WTC11 (cell line): ENCODE data around the gene HPN. TPM values are rescaled to one million over a fixed set of nuclear protein-coding genes. Genes with fewer than 3 reads are reported as not detected.

Experiments used
- ATAC-seq: fragments of 200-7000 bp; cut with Tn5 transposase; 2 replicates; pipeline ENCODE4 v1.10.0; 2021; ENCODE audit warnings: mild to moderate bottlenecking, moderate library complexity
- CTCF ChIA-PET: fragments of 300-600 bp; sonication (Branson Sonifier 250); formaldehyde crosslinking; loops from one replicate; lab custom pipeline; 2021; ENCODE audit warnings: antibody characterized with exemption; lab: Charles Lee
- POLR2A ChIA-PET: fragments of 350-600 bp; sonication (Branson Sonifier 250); formaldehyde crosslinking; loops from one replicate; lab custom pipeline; 2021; ENCODE audit warnings: antibody characterized with exemption; lab: Charles Lee
- DNase-seq: peaks from one replicate; pipeline ENCODE4 v3.0.0; 2021; ENCODE audit warnings: low spot score
- H3K27ac Mint-ChIP-seq: 2 replicates; pipeline ENCODE4 v1.8.0; 2021; ENCODE audit warnings: mixed read lengths
- H3K27me3 Mint-ChIP-seq: 2 replicates; pipeline ENCODE4 v1.8.0; 2021; ENCODE audit warnings: low read depth, mild to moderate bottlenecking, moderate library complexity, mixed read lengths
- H3K36me3 Mint-ChIP-seq: 2 replicates; pipeline ENCODE4 v1.8.0; 2021; ENCODE audit warnings: mixed read lengths
- H3K4me1 Mint-ChIP-seq: 2 replicates; pipeline ENCODE4 v1.8.0; 2022; ENCODE audit warnings: mixed read lengths
- H3K4me3 Mint-ChIP-seq: 2 replicates; pipeline ENCODE4 v1.8.0; 2021; ENCODE audit warnings: mild to moderate bottlenecking, moderate library complexity, mixed read lengths
- H3K9me3 Mint-ChIP-seq: 2 replicates; pipeline ENCODE4 v1.8.0; 2021; ENCODE audit warnings: mixed read lengths
- JUN ChIP-seq: sonication (generic); formaldehyde crosslinking; IDR thresholded peaks from 2 replicates; pipeline ENCODE4 v1.8.0; 2023; ENCODE audit warnings: mild to moderate bottlenecking, missing genetic modification reagents
- NFATC4 ChIP-seq: fragments of 250-450 bp; sonication (Bioruptor Pico); IDR thresholded peaks from 2 replicates; pipeline ENCODE4 v1.9.0; 2021; ENCODE audit warnings: mild to moderate bottlenecking
- TEAD4 ChIP-seq: sonication (generic); formaldehyde crosslinking; IDR thresholded peaks from 2 replicates; pipeline ENCODE4 v1.8.0; 2022; ENCODE audit warnings: mild to moderate bottlenecking, missing genetic modification reagents
- ZNF121 ChIP-seq: sonication (generic); formaldehyde crosslinking; IDR thresholded peaks from 2 replicates; pipeline ENCODE4 v1.8.0; 2023; ENCODE audit warnings: missing genetic modification reagents
- ZNF138 ChIP-seq: sonication (generic); formaldehyde crosslinking; conservative IDR thresholded peaks from 2 replicates; pipeline ENCODE4 v1.8.1; 2022; ENCODE audit warnings: mild to moderate bottlenecking, moderate library complexity, missing genetic modification reagents
- ZNF416 ChIP-seq: fragments of 250-450 bp; sonication (Bioruptor Pico); IDR thresholded peaks from 2 replicates; pipeline ENCODE4 v1.9.0; 2021; ENCODE audit warnings: mild to moderate bottlenecking, inconsistent platforms
- total RNA-seq: library from RNA; stranded (reverse); gene quantifications from 3 replicates; pipeline ENCODE4 v1.2.3, GENCODE V29; 2021
- TF ChIP-seq, protein P1 (sequence below): sonication (generic); formaldehyde crosslinking; IDR thresholded peaks from 2 replicates; pipeline ENCODE4 v1.8.0; 2023; ENCODE audit warnings: missing genetic modification reagents, mild to moderate bottlenecking, borderline replicate concordance
- TF ChIP-seq, protein P2 (sequence below): fragments of 250-450 bp; sonication (Bioruptor Pico); IDR thresholded peaks from 2 replicates; pipeline ENCODE4 v1.8.0; 2021; ENCODE audit warnings: mild to moderate bottlenecking
- TF ChIP-seq, protein P3 (sequence below): sonication (generic); formaldehyde crosslinking; IDR thresholded peaks from 2 replicates; pipeline ENCODE4 v1.8.1; 2023; ENCODE audit warnings: mild to moderate bottlenecking, missing genetic modification reagents
- TF ChIP-seq, protein P4 (sequence below): sonication (generic); formaldehyde crosslinking; IDR thresholded peaks from 2 replicates; pipeline ENCODE4 v1.8.1; 2023; ENCODE audit warnings: mild to moderate bottlenecking, missing genetic modification reagents
- TF ChIP-seq, protein P5 (sequence below): sonication (generic); formaldehyde crosslinking; IDR thresholded peaks from 2 replicates; pipeline ENCODE4 v1.8.0; 2022; ENCODE audit warnings: mild to moderate bottlenecking, missing genetic modification reagents

Gene HPN
- total RNA-seq, 1 experiment from 2014 or later: 20.8 TPM

DNA sequence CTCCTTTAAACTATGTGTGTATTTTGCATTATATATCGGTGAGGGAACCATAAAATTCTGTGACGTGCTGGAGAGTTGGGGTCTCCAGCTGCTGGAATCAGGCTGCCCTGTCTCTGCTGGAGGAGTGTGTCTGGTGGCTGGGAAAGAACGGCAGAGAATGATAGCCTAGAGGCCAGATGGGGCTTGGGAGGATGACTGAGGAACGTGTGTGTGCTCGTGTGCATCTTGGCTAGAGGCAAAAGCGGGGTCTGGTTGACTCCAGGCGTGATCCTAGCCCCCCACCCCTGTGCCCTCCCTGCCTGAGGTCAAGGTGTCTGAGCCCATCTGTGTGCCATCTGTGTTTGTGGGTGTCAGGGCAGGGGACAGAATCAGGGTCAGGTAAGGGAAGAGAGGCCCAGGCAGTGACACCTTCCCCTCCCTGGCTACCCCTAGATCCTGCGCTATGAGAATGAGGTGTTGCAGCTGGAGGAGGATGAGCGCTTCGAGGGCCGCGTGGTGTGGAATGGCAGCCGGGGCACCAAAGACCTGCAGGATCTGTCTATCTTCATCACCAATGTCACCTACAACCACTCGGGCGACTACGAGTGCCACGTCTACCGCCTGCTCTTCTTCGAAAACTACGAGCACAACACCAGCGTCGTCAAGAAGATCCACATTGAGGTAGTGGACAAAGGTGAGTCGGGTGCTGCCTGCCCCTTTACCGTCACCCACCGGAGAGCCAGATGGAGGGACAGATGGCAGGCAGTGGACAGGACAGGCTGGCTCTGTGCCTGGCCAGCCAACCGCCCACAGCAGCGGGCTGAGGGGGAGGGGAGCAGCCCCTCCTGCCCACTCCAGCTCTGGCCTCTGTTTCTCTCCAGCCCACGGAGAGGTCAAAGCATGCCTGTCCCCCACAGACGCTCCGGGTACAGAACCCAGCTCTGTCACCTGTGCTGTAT lies 8.2 kb upstream of the HPN start (continued):
- TF ChIP-seq, protein P1, sequence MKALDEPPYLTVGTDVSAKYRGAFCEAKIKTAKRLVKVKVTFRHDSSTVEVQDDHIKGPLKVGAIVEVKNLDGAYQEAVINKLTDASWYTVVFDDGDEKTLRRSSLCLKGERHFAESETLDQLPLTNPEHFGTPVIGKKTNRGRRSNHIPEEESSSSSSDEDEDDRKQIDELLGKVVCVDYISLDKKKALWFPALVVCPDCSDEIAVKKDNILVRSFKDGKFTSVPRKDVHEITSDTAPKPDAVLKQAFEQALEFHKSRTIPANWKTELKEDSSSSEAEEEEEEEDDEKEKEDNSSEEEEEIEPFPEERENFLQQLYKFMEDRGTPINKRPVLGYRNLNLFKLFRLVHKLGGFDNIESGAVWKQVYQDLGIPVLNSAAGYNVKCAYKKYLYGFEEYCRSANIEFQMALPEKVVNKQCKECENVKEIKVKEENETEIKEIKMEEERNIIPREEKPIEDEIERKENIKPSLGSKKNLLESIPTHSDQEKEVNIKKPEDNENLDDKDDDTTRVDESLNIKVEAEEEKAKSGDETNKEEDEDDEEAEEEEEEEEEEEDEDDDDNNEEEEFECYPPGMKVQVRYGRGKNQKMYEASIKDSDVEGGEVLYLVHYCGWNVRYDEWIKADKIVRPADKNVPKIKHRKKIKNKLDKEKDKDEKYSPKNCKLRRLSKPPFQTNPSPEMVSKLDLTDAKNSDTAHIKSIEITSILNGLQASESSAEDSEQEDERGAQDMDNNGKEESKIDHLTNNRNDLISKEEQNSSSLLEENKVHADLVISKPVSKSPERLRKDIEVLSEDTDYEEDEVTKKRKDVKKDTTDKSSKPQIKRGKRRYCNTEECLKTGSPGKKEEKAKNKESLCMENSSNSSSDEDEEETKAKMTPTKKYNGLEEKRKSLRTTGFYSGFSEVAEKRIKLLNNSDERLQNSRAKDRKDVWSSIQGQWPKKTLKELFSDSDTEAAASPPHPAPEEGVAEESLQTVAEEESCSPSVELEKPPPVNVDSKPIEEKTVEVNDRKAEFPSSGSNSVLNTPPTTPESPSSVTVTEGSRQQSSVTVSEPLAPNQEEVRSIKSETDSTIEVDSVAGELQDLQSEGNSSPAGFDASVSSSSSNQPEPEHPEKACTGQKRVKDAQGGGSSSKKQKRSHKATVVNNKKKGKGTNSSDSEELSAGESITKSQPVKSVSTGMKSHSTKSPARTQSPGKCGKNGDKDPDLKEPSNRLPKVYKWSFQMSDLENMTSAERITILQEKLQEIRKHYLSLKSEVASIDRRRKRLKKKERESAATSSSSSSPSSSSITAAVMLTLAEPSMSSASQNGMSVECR (CRISPR knock-in tag): no peak
- TF ChIP-seq, protein P2, sequence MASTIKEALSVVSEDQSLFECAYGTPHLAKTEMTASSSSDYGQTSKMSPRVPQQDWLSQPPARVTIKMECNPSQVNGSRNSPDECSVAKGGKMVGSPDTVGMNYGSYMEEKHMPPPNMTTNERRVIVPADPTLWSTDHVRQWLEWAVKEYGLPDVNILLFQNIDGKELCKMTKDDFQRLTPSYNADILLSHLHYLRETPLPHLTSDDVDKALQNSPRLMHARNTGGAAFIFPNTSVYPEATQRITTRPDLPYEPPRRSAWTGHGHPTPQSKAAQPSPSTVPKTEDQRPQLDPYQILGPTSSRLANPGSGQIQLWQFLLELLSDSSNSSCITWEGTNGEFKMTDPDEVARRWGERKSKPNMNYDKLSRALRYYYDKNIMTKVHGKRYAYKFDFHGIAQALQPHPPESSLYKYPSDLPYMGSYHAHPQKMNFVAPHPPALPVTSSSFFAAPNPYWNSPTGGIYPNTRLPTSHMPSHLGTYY: no peak
- TF ChIP-seq ZNF416: no peak

DNA sequence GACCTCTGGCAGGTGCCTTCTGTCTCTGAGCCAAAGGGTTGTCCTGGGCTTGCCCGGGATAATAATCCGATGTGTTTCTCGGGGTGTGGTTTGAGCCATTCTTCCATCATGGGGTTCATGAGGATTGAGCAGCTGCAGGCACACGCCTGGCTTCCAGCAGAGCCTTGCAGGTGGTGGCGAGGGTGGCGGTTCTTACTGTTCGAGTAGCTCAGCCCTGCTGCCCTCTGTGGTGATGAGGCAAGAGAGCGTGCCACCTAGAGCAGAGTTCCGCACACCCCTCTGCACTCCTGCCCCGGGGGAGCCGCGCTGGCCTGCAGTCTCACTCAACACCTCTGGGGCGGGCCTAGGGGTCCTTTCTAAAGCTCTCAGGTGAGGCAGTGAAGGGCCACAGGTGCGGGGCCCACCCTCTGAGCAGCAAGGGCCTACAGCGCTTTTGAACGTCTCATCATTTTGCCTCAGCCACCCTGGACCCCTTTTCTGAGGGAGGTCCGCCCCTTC lies 7.5 kb upstream of the HPN start:
- TF ChIP-seq, protein P3, sequence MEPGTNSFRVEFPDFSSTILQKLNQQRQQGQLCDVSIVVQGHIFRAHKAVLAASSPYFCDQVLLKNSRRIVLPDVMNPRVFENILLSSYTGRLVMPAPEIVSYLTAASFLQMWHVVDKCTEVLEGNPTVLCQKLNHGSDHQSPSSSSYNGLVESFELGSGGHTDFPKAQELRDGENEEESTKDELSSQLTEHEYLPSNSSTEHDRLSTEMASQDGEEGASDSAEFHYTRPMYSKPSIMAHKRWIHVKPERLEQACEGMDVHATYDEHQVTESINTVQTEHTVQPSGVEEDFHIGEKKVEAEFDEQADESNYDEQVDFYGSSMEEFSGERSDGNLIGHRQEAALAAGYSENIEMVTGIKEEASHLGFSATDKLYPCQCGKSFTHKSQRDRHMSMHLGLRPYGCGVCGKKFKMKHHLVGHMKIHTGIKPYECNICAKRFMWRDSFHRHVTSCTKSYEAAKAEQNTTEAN (CRISPR knock-in tag): no peak
- no peak for TF ChIP-seq TEAD4 (CRISPR knock-in tag)
- no peak for TF ChIP-seq ZNF138 (CRISPR knock-in tag)
- TF ChIP-seq, protein P4, sequence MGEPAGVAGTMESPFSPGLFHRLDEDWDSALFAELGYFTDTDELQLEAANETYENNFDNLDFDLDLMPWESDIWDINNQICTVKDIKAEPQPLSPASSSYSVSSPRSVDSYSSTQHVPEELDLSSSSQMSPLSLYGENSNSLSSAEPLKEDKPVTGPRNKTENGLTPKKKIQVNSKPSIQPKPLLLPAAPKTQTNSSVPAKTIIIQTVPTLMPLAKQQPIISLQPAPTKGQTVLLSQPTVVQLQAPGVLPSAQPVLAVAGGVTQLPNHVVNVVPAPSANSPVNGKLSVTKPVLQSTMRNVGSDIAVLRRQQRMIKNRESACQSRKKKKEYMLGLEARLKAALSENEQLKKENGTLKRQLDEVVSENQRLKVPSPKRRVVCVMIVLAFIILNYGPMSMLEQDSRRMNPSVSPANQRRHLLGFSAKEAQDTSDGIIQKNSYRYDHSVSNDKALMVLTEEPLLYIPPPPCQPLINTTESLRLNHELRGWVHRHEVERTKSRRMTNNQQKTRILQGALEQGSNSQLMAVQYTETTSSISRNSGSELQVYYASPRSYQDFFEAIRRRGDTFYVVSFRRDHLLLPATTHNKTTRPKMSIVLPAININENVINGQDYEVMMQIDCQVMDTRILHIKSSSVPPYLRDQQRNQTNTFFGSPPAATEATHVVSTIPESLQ (CRISPR knock-in tag): no peak
- TF ChIP-seq, protein P5, sequence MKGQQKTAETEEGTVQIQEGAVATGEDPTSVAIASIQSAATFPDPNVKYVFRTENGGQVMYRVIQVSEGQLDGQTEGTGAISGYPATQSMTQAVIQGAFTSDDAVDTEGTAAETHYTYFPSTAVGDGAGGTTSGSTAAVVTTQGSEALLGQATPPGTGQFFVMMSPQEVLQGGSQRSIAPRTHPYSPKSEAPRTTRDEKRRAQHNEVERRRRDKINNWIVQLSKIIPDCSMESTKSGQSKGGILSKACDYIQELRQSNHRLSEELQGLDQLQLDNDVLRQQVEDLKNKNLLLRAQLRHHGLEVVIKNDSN (CRISPR knock-in tag): no peak
- no peak for TF ChIP-seq JUN (CRISPR knock-in tag)
- TF ChIP-seq, protein P1 (CRISPR knock-in tag): no peak
- TF ChIP-seq NFATC4 (CRISPR knock-in tag): no peak
- TF ChIP-seq ZNF121 (CRISPR knock-in tag): no peak
- peaks cover 2% of the 10 kb centered on the region; the same call in 1 of the 2 replicates for H3K36me3 Mint-ChIP-seq
- no peaks in the 10 kb centered on the region for H3K9me3 Mint-ChIP-seq
- ATAC-seq: no peak
- H3K4me3 Mint-ChIP-seq: no peak overlapping the region
- H3K4me1 Mint-ChIP-seq: peaks cover 10% of the 10 kb centered on the region
- no peak overlapping the region for H3K27ac Mint-ChIP-seq
- ChIA-PET CTCF (interaction anchor here (0.6 to 2.7 kb wide), 4 partner anchors 10 to 191 kb away, joined by 3 to 14 read pairs (median 4); no protein-coding TSS in a partner anchor), POLR2A (interaction anchor here (0.6 kb wide), 1 partner anchor 37 kb away, joined by 7 read pairs; no protein-coding TSS in a partner anchor)
- peaks cover 44% of the 10 kb centered on the region for H3K27me3 Mint-ChIP-seq
- DNase-seq: no peak
